GM04504 (cell line): Measurements from ENCODE around the gene MFN2.

ENCODE experiments used
- DNase-seq: peaks from one replicate; pipeline ENCODE4 v3.0.0-alpha.2; 2012; ENCODE audit warnings: low read depth

MFN2 gene

GRCh38 chr1:11960715-11961114 lies 19.5 kb upstream of the MFN2 start:
- DNase-seq = no peak

GRCh38 chr1:11961230-11961629 lies 19.0 kb upstream of the MFN2 start:
- DNase-seq = peak; percentile 38

- DNase-seq = no peak
Observed at GRCh38 chr1:11963622-11964021, 16.6 kb upstream of the MFN2 start.

- no peak for DNase-seq
Observed at GRCh38 chr1:11964656-11965055, 15.6 kb upstream of the MFN2 start.

- DNase-seq = no peak
Observed at GRCh38 chr1:11967028-11967547, 13.2 kb upstream of the MFN2 start.

GRCh38 chr1:11970441-11971185 lies 9.6 kb upstream of the MFN2 start:
- no peak for DNase-seq

GRCh38 chr1:11977625-11978024 lies 2.6 kb upstream of the MFN2 start:
- peak; percentile 60 for DNase-seq

- DNase-seq = no peak
Observed at GRCh38 chr1:11978301-11978700, 1.9 kb upstream of the MFN2 start.

- DNase-seq = peak; percentile 35
Observed at GRCh38 chr1:11979028-11979850, 1.0 kb upstream of the MFN2 start.

GRCh38 chr1:11980676-11980972 lies 380 bp downstream of the MFN2 start:
- no peak for DNase-seq

- DNase-seq = no peak
Observed at GRCh38 chr1:11981378-11982009, 1.2 kb downstream of the MFN2 start.

- no peak for DNase-seq
Observed at GRCh38 chr1:11982010-11982392, 1.8 kb downstream of the MFN2 start.

- no peak for DNase-seq
Observed at GRCh38 chr1:11984121-11984520, 3.9 kb downstream of the MFN2 start.

- DNase-seq = no peak
Observed at GRCh38 chr1:11984576-11984975, 4.3 kb downstream of the MFN2 start.

- no peak for DNase-seq
Observed at GRCh38 chr1:11985171-11985570, 4.9 kb downstream of the MFN2 start.

- no peak for DNase-seq
Observed at GRCh38 chr1:11985851-11986250, 5.6 kb downstream of the MFN2 start.

GRCh38 chr1:11989669-11990068 lies 9.4 kb downstream of the MFN2 start:
- no peak for DNase-seq

- DNase-seq = no peak
Observed at GRCh38 chr1:11990303-11991032, 10.2 kb downstream of the MFN2 start.

GRCh38 chr1:11991969-11992676 lies 11.9 kb downstream of the MFN2 start:
- DNase-seq = no peak

- DNase-seq = no peak
Observed at GRCh38 chr1:11997081-11997850, 17.0 kb downstream of the MFN2 start.

- no peak for DNase-seq
Observed at GRCh38 chr1:11998636-11999035, 18.4 kb downstream of the MFN2 start.
